Measurements from ENCODE around the gene GCN1.

GCN1 gene

DNA sequence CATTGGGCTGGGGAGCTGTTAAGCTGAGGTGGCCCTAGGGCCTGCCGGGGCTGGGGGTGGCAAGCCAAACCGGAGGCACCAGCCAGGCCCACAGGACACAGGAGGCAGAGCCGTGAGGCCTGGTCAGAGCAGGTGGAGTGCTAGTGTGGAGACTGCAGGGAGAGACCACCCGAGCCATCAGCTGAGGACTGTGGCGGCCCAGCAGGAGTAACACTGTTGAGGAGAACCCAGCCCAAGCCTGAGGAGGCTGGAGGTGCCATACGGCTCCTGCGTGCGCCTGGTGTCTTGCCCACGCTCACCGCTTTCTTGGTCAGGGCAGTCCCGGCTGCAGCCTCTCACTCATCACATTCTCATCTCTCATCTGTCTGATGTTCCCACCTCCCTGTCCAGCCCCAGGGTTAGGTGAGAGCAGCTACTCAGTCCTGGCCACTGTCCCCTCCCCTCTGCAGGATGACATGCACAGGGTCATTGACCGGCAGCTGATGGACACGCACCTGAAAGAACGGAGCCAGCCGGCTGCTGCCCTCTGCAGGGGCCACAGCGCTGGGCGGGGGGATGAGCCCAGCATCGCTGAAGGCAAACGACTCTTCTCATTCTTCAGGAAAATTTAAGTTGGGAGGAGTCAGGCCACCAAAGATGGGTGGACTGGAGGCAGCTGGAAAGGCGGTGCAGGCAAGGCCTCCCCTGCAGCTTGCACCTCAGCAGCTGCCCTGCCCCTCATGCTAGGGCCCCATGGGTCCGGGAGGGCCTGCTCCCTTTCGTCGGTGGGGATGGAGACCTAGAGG, 101.8 kb downstream of the GCN1 start:
- DNase-seq (ENCODE audit: low read depth) = no peak

DNA sequence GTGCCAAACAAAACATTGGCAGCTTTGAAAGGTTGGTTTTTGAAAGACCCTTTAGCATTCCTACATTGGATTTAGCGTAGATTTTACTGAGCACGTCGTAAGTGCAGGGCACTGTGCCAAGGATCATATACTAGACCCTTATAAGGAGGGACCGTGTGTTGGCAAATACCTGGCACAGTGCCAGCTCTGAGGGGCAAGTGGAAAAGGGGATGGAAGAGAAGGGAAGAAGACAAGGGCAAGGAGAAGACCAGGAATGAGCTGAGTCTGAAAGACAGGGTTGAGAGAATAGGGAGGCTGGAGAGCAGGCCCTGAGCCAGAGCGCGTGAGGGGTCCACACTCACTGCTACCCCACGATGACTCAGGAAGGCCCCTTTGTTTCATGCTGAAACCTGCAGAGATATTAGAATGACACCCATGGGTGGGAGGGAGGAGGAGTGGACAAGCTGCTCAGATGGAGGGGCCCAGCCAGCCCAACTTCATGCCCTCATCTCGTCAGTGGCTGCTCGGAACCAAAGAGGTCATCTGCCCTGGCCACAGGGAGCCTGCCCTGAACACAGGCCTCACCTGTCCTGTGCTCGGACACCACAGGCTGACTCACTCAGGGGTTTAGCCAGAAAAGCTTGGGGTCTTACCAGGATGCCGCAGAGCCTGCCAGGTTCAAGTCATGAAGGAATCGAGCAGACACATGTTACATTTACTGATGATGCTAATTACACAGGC, 103.0 kb downstream of the GCN1 start:
- no peak for DNase-seq (ENCODE audit: low read depth)

DNA sequence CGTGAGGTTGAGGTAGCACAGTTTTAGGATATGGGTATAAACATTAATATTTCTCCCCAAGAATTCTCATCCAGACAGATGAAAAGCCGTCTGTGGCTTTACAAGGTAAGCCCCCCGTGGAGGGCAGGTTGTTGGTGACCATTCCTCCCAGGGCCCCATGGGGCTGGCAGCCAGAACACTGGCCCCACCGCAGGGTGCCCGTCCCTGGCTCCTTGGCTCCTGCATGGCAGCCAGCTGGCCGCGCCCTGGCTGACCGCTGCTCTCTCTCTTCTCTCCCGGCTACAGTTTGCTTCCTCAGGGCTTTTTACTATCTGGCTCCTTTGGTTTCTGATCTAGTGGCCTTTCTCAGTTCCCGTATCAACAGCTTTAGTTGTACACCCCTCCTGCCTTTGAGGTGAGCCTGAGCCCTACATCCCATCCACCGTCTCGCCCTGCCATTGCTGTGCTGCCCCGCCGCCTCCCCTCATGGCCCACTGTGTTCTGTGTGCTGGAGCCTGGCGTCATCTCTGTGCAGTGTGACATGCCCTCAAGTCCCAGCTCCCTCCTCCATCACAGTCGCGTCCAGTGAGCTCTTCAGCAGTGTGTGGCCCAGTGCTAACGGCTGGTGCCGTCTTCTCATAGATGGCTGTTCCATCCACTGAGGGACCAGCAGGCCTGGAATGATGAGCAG, 103.8 kb downstream of the GCN1 start:
- DNase-seq (ENCODE audit: low read depth) = no peak

DNA sequence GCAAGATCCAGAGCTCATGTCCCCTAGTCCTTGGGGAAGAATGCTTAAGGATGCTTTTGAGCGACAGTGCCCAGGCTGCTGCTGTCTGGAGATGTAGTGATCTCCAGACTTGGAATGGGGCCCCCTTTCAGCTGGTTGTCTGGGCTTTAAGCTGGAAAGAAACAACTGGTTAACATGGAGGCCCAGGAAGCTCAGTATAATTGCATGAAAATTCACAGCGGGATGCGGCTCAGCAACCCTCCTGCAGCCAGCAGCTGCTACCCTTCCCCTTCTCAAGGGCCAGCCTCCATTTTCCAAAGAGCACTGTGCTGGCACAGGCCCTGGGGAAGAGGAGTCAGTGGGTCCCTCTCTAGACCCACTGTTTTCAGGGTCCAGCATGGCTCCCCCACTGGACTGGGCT, 104.3 kb downstream of the GCN1 start:
- no peak for DNase-seq (ENCODE audit: low read depth)

DNA sequence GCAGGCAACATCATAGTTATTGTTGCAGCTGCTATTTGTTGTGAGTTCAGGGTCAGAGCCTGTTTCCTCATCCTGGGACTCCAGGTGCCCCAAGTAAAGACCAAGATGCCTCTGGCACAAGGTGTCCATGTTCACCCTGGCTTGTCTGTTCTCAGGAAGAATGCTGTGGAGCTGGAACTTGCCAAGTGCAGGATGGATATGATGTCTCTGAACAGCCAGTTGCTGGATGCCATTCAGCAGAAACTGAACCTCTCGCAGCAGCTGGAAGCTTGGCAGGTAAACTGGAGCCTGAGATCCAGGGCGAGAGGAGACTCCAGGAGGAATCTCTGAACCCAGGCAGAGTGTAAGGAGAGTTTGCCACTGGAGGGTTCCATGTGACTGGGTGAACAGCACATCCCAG, 104.7 kb downstream of the GCN1 start:
- DNase-seq (ENCODE audit: low read depth) = no peak

DNA sequence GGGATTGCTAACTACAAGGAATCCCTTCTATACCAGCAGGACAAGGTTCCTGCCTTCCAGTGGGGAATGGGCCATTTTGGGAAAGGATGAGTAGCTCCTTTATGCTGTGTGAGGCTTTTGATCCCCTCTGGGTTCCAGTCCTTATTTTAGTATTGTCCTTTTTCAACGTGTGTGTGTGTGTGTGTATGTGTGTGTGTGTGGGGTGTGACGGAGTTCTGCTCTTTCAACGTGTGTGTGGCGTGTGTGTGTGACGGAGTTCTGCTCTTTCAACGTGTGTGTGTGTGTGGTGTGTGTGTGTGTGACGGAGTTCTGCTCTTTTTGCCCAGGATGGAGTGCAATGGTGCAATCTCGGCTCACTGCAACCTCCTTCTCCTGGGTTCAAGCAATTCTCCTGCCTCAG, 105.4 kb downstream of the GCN1 start:
- no peak for DNase-seq (ENCODE audit: low read depth)

DNA sequence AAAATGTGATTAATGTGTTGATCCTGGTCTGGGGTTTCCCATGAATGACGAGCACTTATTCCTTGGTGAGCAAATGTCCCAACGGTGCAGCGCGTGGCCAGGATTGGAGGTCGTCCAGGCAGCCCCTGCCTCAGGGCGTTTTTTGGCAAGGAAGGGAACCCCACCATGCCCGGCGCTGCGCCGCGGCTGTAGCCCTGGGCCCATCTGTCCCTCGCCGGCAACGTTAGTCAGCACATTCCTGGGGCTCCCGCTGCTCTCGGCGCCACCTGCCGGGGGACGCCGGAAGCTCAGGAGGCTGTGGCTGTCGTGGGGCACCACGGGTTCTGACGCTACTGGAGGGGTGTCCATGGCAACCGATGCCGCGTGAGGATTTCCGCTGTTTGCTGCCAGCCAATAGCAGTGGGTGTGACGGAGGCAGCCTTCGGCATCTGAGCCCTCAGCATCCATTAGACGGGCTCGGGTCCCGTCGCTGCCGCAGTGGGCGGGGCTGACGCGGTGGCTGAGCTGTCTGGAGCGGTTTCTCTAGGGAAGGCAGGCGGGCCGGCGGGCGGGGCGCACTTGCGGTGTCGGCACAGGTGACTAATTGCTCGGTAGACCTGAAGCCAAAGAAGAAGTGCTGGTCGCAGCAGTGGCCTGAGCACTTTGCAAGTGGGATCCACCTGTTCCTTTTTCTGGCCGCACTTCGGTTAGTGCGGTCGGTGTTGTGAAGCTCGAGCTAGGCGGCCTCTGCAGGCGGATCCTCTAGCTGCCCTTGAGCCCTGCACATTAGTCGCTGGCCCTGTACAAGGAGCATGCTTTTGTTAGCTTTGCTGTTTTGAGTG, 107.5 kb downstream of the GCN1 start:
- DNase-seq (ENCODE audit: low read depth) = peak; percentile 99

DNA sequence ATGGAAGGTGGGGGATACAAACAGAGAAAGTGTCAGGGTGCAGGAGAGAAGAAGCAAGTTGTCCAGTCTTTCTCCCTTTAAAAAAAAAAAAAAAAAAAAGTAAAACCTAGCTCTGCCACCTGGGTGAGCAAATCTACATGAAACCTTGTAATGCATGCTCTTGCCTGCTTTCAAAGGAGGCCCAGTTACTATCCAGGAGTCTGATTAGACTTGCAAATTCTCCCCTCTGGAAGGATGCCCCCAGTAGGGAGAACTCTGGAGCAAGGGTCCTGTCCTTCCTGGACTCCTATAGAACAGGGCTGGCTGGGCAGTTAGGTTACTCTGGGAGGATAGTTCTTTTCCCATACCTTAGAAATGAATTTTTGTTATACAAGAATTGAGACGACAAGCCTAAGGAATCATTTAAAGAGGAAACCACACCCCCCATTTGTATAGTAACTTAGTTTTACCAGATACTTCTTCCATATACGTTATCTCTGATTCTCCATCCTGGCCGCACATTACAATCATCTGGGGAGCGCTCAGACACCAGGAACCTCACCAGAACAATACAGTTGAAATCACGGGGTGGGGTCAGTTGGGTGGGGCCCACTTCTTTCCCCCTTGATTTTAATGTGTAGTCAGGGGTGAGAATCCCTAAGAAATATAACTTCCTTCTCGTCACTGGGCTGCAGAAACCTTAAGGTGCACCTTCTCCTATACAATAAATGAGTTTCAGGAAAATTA, 108.4 kb downstream of the GCN1 start:
- no peak for DNase-seq (ENCODE audit: low read depth)

DNA sequence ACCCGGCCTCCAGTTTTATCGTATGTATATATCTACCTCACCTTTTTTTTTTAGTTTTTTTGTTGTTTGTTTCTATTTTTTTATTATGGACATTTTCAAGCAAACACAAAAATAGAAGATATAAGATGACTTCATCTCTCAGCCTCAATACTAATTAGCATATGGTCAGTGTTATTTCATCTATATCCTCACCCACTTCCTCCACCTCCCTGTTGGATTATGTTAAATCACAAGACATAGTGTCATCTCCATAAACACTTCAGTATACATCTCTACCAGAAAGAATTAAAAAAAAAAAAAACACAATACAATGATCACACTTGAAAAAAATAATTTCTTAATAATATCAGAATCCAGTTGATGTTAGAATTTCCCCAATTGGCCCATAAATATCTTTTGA, 112.9 kb downstream of the GCN1 start:
- no peak for DNase-seq (ENCODE audit: low read depth)

DNA sequence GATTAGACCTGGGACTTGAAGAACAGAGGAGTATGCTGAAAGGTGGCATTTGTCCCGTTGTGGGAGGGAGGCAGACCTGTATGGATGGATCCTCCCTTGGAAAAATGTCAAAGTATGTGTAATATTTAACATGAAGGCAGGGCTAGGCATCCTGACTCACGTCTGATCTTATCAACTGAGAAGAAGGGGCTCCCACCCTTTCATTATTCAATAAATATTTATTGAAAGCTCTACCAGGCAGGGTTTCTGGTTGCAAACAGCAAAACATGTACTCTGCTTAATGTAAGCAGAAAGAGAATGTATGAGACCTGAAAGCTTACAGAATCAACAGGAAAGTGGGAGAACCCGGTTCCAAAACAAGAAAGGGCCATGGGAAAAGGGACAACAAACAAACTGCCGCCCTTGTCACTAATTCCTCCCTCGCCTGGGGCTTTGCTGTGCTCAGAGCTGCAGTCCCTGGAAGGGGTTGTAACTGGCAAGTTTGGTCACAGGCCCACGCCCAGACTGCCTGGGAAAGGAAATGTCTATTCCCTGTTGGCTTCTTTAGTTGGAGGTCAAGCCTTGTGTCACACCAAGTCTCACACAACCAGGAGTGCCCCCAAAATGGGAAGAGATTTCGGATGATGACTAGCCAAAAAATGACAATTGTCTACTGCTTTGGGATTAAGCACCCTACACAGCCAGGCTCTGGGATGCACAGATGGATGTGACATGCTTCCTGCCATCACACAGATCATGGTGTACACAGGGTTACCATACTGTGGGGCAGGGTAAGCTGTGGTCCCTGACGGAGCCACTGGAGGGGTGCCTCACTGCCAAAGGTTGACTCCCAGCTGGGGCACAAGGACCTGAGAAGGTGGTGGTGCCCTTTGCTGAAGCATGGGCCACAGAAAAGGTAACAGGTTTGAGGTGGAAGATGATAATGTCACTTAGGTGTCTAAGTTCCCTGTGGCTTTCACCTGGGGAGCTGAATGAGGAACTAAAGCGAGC, 114.8 kb downstream of the GCN1 start:
- no peak for DNase-seq (ENCODE audit: low read depth)

DNA sequence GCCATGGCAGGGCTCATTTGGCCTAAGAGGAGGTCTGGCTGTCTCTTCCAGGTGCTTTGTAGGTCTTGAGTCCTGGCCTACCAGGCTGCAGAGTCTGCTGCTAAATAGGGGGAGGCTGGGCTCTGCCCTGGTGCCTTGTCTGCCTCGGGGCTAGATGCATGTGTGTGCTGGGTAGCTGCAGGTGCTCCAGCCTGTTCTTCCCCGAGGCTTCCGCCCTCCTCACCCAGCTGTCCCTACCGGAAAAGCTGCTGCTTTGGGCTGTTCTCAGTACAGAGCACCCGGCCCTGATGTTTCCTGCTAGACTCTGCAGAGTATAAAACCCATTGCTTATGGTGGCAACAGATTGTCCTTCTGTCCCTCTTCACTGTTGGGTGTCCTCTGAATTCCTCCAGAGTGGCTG, 115.6 kb downstream of the GCN1 start:
- no peak for DNase-seq (ENCODE audit: low read depth)

DNA sequence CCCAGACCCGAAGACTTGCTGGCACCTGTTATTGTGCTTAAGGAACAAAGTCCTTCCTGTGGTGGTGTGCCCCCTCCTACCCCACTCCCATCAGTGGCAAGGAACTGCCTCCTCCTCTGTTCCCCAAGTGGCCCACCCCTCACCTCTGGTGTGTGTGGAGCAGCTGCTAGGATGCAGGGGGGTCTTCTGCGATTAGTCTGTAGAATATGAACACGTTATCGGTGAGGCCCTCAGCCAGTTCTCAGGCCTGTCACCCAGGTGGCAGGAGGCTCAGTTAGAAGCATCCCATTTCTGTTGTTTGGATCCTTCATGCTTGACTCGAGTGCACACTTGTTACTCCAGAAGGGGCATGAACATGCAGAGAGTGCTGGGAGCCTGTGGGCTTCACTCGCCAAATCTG, 117.3 kb downstream of the GCN1 start:
- DNase-seq (ENCODE audit: low read depth) = no peak

Data from stimulated activated CD8-positive, alpha-beta memory T cell treated with anti-CD3 and anti-CD28 coated beads, Interleukin-4, amount 100 ng/mL, for 24 hours (primary cell).